ENCODE measurements around the gene FBXO10.
"Not testable (repeated sequence)": the region's sequence is repeated elsewhere in the genome, so short reads cannot be mapped to it uniquely, and the experiment has no call there.

Gene FBXO10

DNA sequence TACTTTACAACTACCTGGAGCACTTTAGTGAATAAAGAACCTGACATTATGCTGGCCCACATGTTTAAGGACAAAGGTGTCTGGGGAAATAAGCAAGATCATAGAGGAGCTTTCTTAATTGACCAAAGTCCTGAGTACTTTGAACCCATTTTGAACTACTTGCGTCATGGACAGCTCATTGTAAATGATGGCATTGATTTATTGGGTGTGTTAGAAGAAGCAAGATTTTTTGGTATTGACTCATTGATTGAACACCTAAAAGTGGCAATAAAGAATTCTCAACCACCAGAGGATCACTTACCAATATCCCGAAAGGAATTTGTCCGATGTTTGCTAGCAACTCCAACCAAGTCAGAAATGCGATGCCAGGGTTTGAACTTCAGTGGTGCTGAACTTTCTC is 98.7 kb downstream of the FBXO10 start:
- peak; percentile 16 for DNase-seq (ENCODE audit: low spot score)

DNA sequence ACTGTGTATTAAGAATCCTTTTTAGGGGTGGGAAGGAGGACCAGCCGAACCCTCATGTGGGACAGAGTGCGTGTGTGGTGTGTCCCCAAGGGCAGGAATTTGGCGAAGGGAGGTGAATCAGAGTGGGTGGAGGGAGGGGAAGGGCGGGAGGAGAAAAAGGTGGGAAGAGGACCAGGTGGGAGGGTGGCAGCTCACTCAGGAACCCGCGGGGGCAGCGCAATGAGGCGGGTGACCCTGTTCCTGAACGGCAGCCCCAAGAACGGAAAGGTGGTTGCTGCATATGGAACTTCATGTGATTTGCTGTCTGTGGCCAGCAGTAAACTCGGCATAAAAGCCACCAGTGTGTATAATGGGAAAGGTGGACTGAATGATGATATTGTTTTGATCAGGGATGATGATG is 99.2 kb downstream of the FBXO10 start:
- DNase-seq (ENCODE audit: low spot score): no peak

GRCh38 chr9:37474438-37474837 is 101.7 kb downstream of the FBXO10 start:
- DNase-seq (ENCODE audit: low spot score): no peak

DNA sequence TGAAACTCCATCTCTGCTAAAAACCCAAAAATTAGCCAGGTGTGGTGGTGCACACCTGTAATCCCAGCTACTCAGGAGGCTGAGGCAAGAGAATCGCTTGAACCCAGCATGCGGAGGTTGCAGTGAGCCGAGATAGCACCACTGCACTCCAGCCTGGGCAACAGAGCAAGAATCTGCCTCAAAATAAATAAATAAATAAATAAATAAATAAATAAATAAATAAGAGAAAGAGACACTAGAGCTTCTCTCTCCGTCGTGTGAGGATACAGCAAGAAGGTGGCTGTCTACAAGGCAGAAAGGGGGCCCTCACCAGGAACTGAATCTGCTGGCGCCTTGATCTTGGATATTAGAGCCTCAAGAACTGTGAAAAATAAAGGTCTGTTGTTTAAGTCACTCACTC is 102.2 kb downstream of the FBXO10 start:
- not testable (repeated sequence) for DNase-seq (ENCODE audit: low spot score)

- DNase-seq (ENCODE audit: low spot score): peak; percentile 92
Measured at GRCh38 chr9:37471942-37472684, 104.1 kb downstream of the FBXO10 start.

DNA sequence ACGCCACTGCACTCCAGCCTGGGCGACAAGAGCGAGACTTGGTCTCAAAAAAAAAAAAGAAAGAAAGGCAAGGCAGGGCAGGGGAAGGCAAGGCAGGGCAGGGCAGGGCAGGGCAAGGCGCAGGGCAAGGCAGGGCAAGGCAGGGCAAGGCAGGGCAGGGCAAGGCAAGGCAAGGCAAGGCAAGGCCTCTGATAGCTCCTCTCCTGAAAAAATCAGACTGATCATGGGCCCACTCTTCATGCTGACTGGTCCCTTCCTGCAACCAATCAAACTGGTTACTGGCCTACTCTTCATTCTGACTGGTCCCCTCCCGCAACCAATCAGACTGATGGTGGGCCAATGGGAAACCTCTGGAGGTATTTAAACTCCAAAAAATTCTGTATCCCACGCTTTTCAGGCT is 107.6 kb downstream of the FBXO10 start:
- peak; percentile 39 for DNase-seq (ENCODE audit: low spot score)

DNA sequence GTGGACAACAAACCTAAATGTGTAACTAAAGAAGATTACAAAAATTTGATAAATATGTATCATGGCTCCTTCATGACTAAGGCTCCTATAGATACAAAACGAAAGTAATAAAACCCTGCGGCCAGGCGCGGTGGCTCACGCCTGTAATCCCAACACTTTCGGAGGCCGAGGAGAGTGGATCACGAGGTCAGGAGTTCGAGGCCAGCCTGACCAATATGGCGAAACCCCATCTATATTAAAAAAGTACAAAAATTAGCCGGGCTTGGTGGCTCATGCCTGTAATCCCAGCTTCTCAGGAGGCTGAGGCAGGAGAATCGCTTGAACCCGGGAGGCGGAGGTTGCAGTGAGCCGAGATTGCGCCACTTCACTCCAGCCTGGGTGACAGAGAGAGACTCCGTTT is 108.7 kb downstream of the FBXO10 start:
- peak; percentile 59 for DNase-seq (ENCODE audit: low spot score)

DNA sequence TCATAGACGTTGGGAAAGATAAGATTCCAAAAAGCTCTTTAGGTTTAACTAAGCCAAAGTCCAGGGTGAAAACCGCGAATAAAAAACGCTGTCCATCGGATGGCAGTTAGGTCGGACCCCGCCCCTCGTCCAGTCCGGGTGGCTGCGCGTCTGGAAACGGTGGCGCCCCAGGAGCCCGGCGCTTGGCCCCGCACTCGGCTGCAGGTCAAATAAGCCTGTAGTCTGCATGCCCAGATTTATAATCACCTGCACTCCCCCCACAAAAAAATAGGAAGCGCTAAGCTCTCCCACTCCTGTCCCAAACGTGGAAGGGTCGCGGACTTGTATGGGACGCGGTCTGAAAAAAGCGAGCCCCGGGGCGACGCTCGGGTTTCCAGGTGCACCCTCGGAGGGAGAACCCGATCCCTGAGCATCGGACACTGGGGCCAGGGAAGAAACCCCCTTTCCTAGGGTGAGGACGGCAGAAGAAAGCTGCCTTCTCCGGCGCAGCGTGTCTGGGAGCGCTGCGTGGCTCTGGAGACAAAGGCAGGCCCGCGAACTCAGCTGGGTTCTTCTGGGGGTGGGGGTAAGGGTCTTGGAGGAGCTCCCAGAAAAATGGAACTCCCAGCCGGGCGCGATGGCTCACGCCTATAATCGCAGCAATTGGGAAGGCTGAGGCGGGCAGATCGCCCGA is 110.0 kb downstream of the FBXO10 start:
- peak; percentile 85 for DNase-seq (ENCODE audit: low spot score)

GRCh38 chr9:37465249-37466036 is 110.7 kb downstream of the FBXO10 start, which contains the start of gene ZBTB5:
TSS of gene ZBTB5 (minus strand) at chr9:37465450. CDS start at chr9:37442551, 22,899 bp downstream.
- peak; percentile 98 for DNase-seq (ENCODE audit: low spot score)

DNA sequence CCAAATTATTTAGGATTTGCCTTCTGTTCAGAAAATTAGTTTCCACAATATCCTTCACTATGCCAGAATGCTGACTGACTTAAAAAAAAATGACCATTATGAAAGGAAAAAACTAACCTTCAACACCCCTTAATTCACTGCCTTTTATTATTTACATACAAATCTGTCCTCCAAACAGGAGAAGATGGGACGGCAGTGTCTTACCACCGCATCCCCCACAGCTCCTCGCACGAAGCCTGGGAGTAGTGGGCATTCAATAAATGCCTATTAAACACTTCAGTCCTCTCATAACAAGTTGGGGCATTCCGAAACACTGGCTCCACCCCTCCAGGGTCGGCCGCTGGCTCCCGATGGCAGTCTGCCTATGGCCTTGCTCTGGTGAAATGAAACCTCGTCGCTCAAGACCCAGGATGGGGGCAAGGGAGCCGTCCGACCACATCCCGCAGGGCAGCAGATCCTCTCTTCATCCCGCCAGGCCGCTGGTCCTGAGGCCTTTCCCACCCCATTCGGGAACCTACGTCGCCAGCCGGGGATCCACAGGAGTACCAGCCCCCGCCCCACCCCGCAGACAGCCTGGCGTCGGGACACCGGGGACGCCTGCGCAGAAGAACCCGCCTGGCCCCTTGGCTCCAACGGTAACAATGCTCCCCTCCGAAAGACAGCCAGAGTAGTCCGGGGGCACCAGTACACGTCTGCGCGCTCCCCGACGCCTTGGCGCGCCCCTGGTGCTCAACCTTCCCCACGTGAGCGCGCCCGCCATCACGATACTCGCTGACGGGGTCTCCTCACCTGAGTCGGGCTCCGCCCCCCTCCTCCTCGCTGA is 111.5 kb downstream of the FBXO10 start:
- DNase-seq (ENCODE audit: low spot score): peak; percentile 58

DNA sequence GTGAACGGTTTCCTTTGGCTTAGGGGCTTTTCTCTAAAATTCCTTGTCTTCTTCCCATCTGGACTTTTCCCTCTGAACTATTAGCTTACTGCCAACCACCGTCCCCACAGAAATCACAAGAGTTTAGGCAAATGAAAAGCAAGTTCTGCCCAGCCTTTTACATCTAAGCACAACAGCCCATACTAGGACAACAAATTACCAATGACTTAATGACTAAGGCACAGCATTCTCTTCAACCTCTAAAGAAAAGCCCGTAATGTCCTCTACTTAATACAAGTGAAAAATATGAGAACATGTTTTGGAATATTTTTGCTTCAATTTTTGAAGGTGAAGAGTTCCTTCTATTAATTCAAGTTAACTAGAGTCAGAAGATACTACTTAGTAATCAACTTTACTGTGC is 112.2 kb downstream of the FBXO10 start:
- no peak for DNase-seq (ENCODE audit: low spot score)
